Stomach (tissue), 4 donors: ENCODE measurements around the gene VOPP1.

Source experiments
- CTCF ChIP-seq, 7 experiments: fragments of 450-650 bp in 4 of 7; fragments of 200-600 bp in 3 of 7; sonication (generic) in 3 of 7; IDR thresholded peaks; one replicate each; pipeline ENCODE4 v1.5.1; 2016 to 2019; ENCODE audit warnings: antibody characterized with exemption in 7 of 7, control low read depth in 2 of 7, mild to moderate bottlenecking in 1 of 7
- EP300 ChIP-seq: sonication (generic); formaldehyde crosslinking; IDR thresholded peaks from one replicate; pipeline ENCODE4 v1.6.1; 2017; ENCODE audit warnings: antibody characterized with exemption
- POLR2A ChIP-seq, 4 donors: fragments of 450-650 bp; IDR thresholded peaks; one replicate each; pipeline ENCODE4 v1.6.1; 2016; ENCODE audit warnings: antibody characterized with exemption in 4 of 4, control low read depth in 2 of 4, mild to moderate bottlenecking in 1 of 4, moderate library complexity in 1 of 4
- POLR2AphosphoS5 ChIP-seq, 3 donors: sonication (generic); formaldehyde crosslinking; IDR thresholded peaks; one replicate each; pipeline ENCODE4 v1.6.1; 2016; ENCODE audit warnings: antibody characterized with exemption in 3 of 3

DNA sequence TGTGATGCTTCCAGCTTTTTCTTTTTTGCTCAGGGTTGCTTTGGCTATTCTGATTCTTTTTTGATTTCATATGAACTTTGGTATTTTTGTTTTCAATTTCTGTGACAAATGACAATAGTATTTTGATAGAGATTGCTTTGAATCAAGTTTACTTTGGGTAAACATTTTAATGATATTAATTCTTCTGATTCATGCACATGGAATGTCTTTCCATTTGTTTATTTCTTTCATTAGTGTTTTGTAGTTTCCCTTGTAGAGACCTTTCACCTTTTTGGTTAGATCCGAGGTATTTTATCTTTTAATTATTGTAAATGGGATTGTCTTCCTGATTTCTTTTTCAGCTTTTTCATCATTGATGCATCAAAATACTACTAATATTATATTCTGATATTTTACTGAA lies 114.0 kb downstream of the VOPP1 start:
- TF ChIP-seq CTCF (IDR thresholded peaks at IDR 0.05) (no peak), POLR2A (IDR thresholded peaks at IDR 0.05) (no peak), POLR2AphosphoS5 (IDR thresholded peaks at IDR 0.05) (no peak), EP300 (no peak)
